HFF-Myc (cell line): ENCODE results near the gene WDR5.

Experiments used
- DNase-seq: peaks from one replicate; pipeline ENCODE4 v3.0.0-alpha.2; 2011; ENCODE audit warnings: low read depth; ENCODE audit errors: extremely low read depth
- H3K4me3 ChIP-seq: replicated peaks from 2 replicates; pipeline ENCODE4 v1.5.1; 2011; ENCODE audit warnings: low read depth, mild to moderate bottlenecking, control low read depth, low read length
- CTCF ChIP-seq: IDR thresholded peaks from 2 replicates; pipeline ENCODE4 v1.5.1; 2012; ENCODE audit warnings: mild to moderate bottlenecking, low read depth, low read length, control low read depth; ENCODE audit errors: missing control alignments

Gene WDR5

GRCh38 chr9:134145262-134145661 lies 9.4 kb downstream of the WDR5 start:
- no peak for TF ChIP-seq CTCF
- H3K4me3 ChIP-seq = no peak overlapping the region
- no peak for DNase-seq

GRCh38 chr9:134146774-134147493 lies 11.1 kb downstream of the WDR5 start:
- no peak for DNase-seq
- no peak for TF ChIP-seq CTCF

GRCh38 chr9:134149380-134149779 lies 13.5 kb downstream of the WDR5 start:
- no peak for TF ChIP-seq CTCF
- no peak for DNase-seq
- H3K4me3 ChIP-seq = no peak overlapping the region

More at GRCh38 chr9:134146774-134147493, 11.1 kb downstream of the WDR5 start:
- no peak overlapping the region for H3K4me3 ChIP-seq

- no peak for DNase-seq
- TF ChIP-seq CTCF = no peak
- H3K4me3 ChIP-seq = no peak overlapping the region
Observed at GRCh38 chr9:134150557-134151214, 14.8 kb downstream of the WDR5 start.

- TF ChIP-seq CTCF = no peak
- DNase-seq = no peak
- no peak overlapping the region for H3K4me3 ChIP-seq
Observed at GRCh38 chr9:134152022-134152448, 16.2 kb downstream of the WDR5 start.

- no peak overlapping the region for H3K4me3 ChIP-seq
- no peak for DNase-seq
- no peak for TF ChIP-seq CTCF
Observed at GRCh38 chr9:134152488-134152887, 16.6 kb downstream of the WDR5 start.

- H3K4me3 ChIP-seq = no peak overlapping the region
- no peak for DNase-seq
- TF ChIP-seq CTCF = no peak
Observed at GRCh38 chr9:134153450-134153849, 17.6 kb downstream of the WDR5 start.
